Ectodermal cell (in vitro differentiated cells): Measurements from ENCODE around the gene LDLRAD3.
"Not testable (repeated sequence)": the region's sequence is repeated elsewhere in the genome, so short reads cannot be mapped to it uniquely, and the experiment has no call there.

Experiments used
- H3K27ac ChIP-seq: 2 replicates; pipeline ENCODE4 v1.7.0; 2013; ENCODE audit warnings: mild to moderate bottlenecking, low read depth, low read length; ENCODE audit not compliant: insufficient read depth, poor library complexity, severe bottlenecking
- H3K27me3 ChIP-seq: 2 replicates; pipeline ENCODE4 v1.7.0; 2013; ENCODE audit warnings: mild to moderate bottlenecking, low read length; ENCODE audit not compliant: insufficient read depth, control insufficient read depth, poor library complexity, severe bottlenecking
- H3K36me3 ChIP-seq: one replicate; pipeline ENCODE4 v1.7.0; 2013; ENCODE audit warnings: low read length; ENCODE audit not compliant: control insufficient read depth, insufficient read depth
- H3K4me1 ChIP-seq: one replicate; pipeline ENCODE4 v1.7.0; 2013; ENCODE audit warnings: low read length; ENCODE audit not compliant: control insufficient read depth, insufficient read depth
- H3K4me3 ChIP-seq: 2 replicates; pipeline ENCODE4 v1.7.0; 2013; ENCODE audit warnings: low read depth, low read length, control low read depth; ENCODE audit not compliant: insufficient read depth
- H3K9me3 ChIP-seq: 2 replicates; pipeline ENCODE4 v1.7.0; 2013; ENCODE audit warnings: mild to moderate bottlenecking, low read length, moderate library complexity; ENCODE audit not compliant: control insufficient read depth
- WGBS, 2 experiments: methylation state at CpG; one replicate each; pipeline ENCODE4 v1.1.7; 2013; ENCODE audit warnings: missing lambda C conversion rate in 2 of 2; 5-methylcytosine and 5-hydroxymethylcytosine counted together

LDLRAD3 gene

GRCh38 chr11:36187622-36188021 is 243.8 kb downstream of the LDLRAD3 start:
- Histone ChIP-seq H3K4me3 (no peak overlapping the region), H3K9me3 (no peaks in the 10 kb centered on the region), H3K4me1 (no peaks in the 10 kb centered on the region), H3K27ac (no peak overlapping the region), H3K36me3 (no peaks in the 10 kb centered on the region), H3K27me3 (no peaks in the 10 kb centered on the region)
- 96% methylated on average over 3 of the region's 3 CpGs for WGBS, 2 experiments

- H3K4me3 ChIP-seq, H3K36me3 ChIP-seq, H3K9me3 ChIP-seq, H3K27me3 ChIP-seq, H3K27ac ChIP-seq: not testable (repeated sequence)
- no CpG with 5 or more reads among the region's 1 CpG for WGBS, 2 experiments
- H3K4me1 ChIP-seq, result peaks cover 13% of the 10 kb centered on the region
These were observed 245.9 kb downstream of the LDLRAD3 start for GRCh38 chr11:36189735-36190134.

DNA sequence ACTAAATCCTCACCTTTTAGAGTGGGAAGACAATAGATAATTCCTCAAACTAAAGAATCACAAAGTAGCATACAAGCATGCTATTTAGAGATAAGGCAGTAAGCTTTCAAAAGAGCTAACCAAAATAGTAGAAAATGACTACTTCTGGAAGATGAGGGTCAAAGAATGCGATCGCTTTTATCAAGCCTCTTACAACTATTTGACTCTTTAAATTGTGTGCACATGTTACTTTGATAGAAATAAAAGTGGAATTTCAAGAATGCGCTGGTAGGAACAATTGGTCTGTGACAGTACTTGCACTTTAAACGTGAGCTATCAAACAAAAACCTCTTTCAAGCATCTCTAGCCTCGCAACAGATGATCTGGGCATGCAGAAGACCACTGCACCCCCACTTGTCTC is 248.1 kb downstream of the LDLRAD3 start:
- peaks cover 13% of the 10 kb centered on the region for H3K4me1 ChIP-seq
- WGBS, 2 experiments, result 82 to 93% methylated on average over 5 of the region's 5 CpGs
- no peaks in the 10 kb centered on the region for H3K9me3 ChIP-seq
- H3K27me3 ChIP-seq, result no peaks in the 10 kb centered on the region
- H3K27ac ChIP-seq, result no peak overlapping the region
- H3K4me3 ChIP-seq, result no peak overlapping the region
- H3K36me3 ChIP-seq, result no peaks in the 10 kb centered on the region

DNA sequence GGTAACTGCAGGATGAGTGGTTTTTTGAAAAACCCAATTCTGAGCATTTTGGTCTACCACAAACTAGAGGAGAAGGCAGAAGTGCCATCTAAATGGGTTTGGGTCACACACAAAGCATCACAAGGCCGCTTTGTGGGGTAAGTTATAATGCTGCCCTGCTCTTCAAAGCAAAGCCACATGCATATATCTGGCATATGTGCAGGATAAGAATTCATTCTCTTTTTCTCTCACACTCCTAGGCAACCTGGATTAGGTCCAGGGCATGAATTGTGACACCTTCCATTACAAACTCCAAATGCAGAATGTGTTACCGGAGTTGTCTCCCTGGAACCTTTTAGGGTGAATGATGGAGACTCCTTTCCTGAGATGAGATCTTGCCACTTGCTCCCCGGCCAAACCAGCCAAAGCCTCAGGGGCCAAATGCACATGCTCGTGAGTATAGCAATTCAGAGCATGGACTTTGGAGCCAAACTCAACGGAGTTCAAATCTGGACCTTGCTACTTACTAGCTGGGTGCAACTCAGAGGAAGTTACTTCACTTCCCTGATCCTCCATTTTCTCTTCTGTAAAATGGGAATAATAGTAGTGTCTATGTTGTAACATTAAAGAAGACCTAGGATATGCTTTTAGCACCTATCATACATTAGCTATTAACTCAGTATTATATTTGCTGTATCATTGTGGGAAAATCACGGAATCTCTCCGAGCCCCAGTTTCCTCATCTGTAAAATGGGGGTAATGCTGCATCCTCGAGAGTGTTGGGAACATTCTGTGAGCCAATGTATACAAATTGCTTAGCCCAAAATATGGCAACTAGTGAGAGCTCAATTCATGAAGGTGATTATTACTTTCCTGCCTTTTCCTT is 248.8 kb downstream of the LDLRAD3 start:
- Histone ChIP-seq H3K4me1 (peaks cover 13% of the 10 kb centered on the region), H3K36me3 (no peaks in the 10 kb centered on the region), H3K27ac (no peak overlapping the region), H3K9me3 (no peaks in the 10 kb centered on the region), H3K4me3 (no peak overlapping the region), H3K27me3 (no peaks in the 10 kb centered on the region)
- WGBS, 2 experiments, result 95% methylated on average over 8 of the region's 8 CpGs

DNA sequence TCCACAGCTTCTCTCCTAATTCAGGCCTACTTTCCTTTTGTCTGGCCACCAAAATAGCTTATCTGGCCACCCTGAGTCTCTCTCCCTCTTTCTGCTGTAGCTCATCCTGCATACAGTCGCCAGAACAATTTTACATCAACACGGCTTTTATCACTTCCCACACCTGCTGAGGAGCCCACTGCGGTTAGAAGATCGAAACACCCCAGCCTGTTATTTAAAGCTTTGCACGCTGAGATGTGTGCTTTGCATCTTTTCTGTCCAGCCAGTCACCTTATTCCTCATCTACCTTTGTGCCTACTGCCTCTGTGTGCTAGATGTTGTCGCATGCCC is 249.4 kb downstream of the LDLRAD3 start:
- H3K36me3 ChIP-seq, result no peaks in the 10 kb centered on the region
- WGBS, 2 experiments, result 83 to 85% methylated on average over 6 of the region's 6 CpGs
- H3K27me3 ChIP-seq, result no peaks in the 10 kb centered on the region
- no peaks in the 10 kb centered on the region for H3K9me3 ChIP-seq
- H3K4me3 ChIP-seq, result no peak overlapping the region
- H3K27ac ChIP-seq, result no peak overlapping the region
- H3K4me1 ChIP-seq, result peaks cover 13% of the 10 kb centered on the region

DNA sequence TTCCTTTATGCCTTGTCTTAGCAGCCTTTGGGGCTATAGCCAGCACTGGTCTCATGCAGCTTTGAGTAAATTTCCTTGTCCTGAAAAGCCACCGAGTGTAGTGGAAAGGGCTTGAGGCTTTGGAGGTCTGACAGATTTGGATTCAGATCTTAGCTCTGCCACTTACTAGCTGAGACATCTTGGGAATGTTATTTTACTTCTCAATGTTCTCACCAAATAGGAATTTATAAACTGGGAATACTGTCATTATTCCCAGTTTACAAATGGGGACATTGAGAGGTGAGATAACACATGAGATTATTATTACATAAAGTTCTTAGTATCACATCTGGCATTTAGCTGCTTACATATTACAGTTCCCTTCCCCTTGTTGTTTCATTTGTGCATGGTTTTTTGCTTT is 249.9 kb downstream of the LDLRAD3 start:
- no peak overlapping the region for H3K4me3 ChIP-seq
- no peaks in the 10 kb centered on the region for H3K9me3 ChIP-seq
- H3K4me1 ChIP-seq, result peaks cover 13% of the 10 kb centered on the region
- no peak overlapping the region for H3K27ac ChIP-seq
- H3K27me3 ChIP-seq, result no peaks in the 10 kb centered on the region
- no peaks in the 10 kb centered on the region for H3K36me3 ChIP-seq
- WGBS, 2 experiments, result 97 to 100% methylated on average over 1 of the region's 1 CpG

DNA sequence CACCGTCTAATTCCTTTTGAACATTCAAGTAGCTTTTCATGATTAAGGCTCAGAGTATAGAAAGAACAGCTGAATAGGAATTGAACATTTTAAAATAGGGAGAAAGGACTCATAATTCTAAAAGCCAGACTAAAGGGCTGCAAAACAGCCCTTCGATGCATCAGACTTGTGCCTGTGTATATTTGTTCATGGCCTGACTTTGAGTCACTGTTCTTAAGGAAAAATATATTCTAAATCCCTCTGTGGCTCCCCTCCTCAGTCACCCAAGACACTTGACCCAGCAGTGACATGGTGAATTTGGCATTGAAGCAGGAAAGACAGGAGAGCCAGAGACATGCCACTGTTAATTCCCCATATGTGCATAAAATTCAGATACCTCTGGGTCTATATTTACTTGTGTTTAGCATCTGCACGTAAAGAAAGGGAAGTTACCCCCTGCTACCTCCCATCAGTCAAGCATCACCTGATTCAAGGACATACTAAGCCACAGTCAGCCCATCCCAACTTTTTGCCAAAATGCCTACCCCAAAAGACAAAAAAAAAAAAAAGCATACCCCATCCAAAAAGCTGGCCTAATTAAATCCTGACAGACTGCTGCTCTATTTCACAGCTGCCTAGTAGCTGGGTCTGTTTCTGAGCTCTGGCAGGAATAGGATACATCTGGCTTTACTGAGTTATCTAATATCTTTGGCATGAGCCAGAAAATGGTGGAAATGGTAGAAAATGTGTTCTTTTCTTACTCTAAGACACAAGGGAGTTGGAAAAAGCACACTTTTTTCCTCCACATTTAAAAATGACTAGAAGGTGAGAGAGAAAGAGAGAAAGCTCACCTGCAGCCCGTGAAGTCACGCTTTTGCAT is 251.9 kb downstream of the LDLRAD3 start:
- Histone ChIP-seq H3K27me3 (no peaks in the 10 kb centered on the region), H3K4me1 (peaks cover 13% of the 10 kb centered on the region), H3K9me3 (no peaks in the 10 kb centered on the region), H3K27ac (no peak overlapping the region), H3K4me3 (no peak overlapping the region), H3K36me3 (peaks cover 3% of the 10 kb centered on the region)
- WGBS, 2 experiments, result 84 to 85% methylated on average over 4 of the region's 5 CpGs

- peaks cover 13% of the 10 kb centered on the region for H3K4me1 ChIP-seq
- no peak overlapping the region for H3K27ac ChIP-seq
- peaks cover 3% of the 10 kb centered on the region for H3K36me3 ChIP-seq
- H3K4me3 ChIP-seq, result no peak overlapping the region
- WGBS, 2 experiments, result 84 to 91% methylated on average over 7 of the region's 7 CpGs
- no peaks in the 10 kb centered on the region for H3K27me3 ChIP-seq
- no peaks in the 10 kb centered on the region for H3K9me3 ChIP-seq
These were observed 252.6 kb downstream of the LDLRAD3 start for GRCh38 chr11:36196411-36196998.

DNA sequence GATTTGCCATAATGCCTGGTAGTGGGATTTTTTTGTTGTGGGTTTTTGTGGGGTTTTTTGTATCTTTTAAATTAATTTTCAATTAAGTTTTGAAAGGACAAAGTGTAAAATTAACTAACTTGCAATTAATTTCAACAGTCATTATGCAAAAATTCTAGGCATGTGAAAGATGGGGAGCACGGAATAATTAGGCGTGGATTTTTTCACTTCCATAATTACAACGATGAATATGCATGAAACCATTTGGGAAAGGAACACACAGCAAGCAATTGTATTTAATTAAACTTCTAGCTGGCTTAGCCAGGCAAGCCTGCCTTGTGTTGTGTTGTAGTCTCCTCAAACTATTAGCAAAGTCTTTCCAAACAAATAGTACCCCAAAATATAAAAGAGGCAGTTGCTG is 257.5 kb downstream of the LDLRAD3 start:
- peaks cover 3% of the 10 kb centered on the region for H3K36me3 ChIP-seq
- no peaks in the 10 kb centered on the region for H3K27me3 ChIP-seq
- H3K4me1 ChIP-seq, result peaks cover 8% of the 10 kb centered on the region
- no peaks in the 10 kb centered on the region for H3K9me3 ChIP-seq
- WGBS, 2 experiments, result 94 to 96% methylated on average over 3 of the region's 3 CpGs
- H3K27ac ChIP-seq, result no peak overlapping the region
- H3K4me3 ChIP-seq, result no peak overlapping the region

DNA sequence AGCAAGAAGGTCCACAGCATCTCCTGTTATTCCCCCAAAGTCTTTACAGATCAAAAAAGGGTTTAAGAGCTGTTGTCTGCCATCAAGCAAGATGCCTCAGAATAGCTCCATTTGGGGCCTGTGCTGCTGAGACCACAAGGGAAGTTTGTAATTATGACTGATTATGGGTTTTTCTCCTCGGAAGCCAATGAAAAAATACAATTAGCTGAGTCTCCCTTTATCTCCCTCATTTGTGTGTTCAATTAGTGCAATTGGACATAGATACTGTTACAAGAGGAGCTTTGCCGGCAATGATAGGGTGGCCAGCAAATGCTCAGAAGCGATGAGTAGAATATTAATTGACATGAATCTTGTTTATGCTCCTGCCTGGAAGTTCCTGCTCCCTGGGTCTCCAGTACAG is 261.7 kb downstream of the LDLRAD3 start:
- no peaks in the 10 kb centered on the region for H3K27me3 ChIP-seq
- no peaks in the 10 kb centered on the region for H3K9me3 ChIP-seq
- H3K4me3 ChIP-seq, result no peak overlapping the region
- H3K27ac ChIP-seq, result no peak overlapping the region
- H3K4me1 ChIP-seq, result peaks cover 8% of the 10 kb centered on the region
- WGBS, 2 experiments, result 94 to 97% methylated on average over 3 of the region's 3 CpGs
- H3K36me3 ChIP-seq, result no peaks in the 10 kb centered on the region
